Measurements from ENCODE around the gene ATP2B2. TPM values are rescaled to one million over a fixed set of nuclear protein-coding genes. Genes with fewer than 3 reads are reported as not detected.

ATP2B2 gene
- total RNA-seq, 4 donors from 2014 or later: 0.11 to 0.42 (median 0.15) TPM; not detected in 1

DNA sequence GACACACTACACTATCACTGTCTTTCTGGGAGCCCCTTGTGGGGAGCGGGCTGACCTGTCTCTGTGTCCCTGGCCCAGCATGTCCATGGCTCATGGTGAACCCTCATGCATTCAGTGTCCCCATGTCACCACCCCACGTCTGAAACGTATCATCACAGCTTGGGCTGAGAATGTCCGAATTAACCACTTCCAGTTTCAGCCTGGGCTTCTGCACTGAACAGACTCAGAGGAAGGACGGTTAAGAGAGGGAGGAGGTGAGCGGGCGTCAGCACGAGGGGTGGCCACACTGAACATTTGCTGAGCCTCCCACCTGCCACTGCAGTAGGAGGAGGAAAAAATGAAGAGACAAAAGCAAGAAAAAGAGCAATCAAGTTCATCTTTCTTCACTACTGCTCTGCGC lies 30.5 kb downstream of the ATP2B2 start:
- no peaks in the 10 kb centered on the region for H3K27me3 ChIP-seq
- no peaks in the 10 kb centered on the region for H3K4me1 ChIP-seq
- intact Hi-C loops (cut with DNase I): no loop called here
- no peaks in the 10 kb centered on the region for H3K36me3 ChIP-seq
- 60 to 62% methylated on average over 9 of the region's 9 CpGs for WGBS, 2 donors
- no peak overlapping the region for H3K4me3 ChIP-seq (replicated peaks in 1 of 3)
- DNase-seq: no peak
- H3K9me3 ChIP-seq: no peaks in the 10 kb centered on the region
- no peak for TF ChIP-seq POLR2A (IDR thresholded peaks at IDR 0.05)
- TF ChIP-seq, protein P1, sequence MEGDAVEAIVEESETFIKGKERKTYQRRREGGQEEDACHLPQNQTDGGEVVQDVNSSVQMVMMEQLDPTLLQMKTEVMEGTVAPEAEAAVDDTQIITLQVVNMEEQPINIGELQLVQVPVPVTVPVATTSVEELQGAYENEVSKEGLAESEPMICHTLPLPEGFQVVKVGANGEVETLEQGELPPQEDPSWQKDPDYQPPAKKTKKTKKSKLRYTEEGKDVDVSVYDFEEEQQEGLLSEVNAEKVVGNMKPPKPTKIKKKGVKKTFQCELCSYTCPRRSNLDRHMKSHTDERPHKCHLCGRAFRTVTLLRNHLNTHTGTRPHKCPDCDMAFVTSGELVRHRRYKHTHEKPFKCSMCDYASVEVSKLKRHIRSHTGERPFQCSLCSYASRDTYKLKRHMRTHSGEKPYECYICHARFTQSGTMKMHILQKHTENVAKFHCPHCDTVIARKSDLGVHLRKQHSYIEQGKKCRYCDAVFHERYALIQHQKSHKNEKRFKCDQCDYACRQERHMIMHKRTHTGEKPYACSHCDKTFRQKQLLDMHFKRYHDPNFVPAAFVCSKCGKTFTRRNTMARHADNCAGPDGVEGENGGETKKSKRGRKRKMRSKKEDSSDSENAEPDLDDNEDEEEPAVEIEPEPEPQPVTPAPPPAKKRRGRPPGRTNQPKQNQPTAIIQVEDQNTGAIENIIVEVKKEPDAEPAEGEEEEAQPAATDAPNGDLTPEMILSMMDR (IDR thresholded peaks at IDR 0.05): no peak
- no peak overlapping the region for H3K27ac ChIP-seq

DNA sequence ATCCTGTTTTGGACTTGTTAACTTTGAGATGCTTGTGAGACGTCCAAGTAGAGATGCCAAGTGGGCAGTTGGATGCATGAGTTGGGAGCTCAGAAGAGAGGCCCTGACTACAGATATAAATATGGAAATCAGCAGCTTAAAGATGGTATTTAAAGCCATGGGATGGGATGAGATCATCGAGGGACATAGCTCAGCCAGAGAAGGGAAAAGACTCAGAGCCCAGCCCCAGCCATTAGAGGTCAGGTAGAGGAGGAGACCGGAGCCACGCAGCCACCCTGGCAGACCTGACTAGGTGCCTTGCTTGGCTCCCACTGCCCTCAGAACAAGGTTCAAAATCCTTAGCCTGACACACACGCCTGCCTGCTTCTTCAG lies 31.1 kb downstream of the ATP2B2 start:
- TF ChIP-seq POLR2A (IDR thresholded peaks at IDR 0.05): no peak
- TF ChIP-seq, protein P1 (IDR thresholded peaks at IDR 0.05): no peak
- Histone ChIP-seq H3K36me3 (no peaks in the 10 kb centered on the region), H3K9me3 (no peaks in the 10 kb centered on the region), H3K4me3 (replicated peaks in 1 of 3) (no peak overlapping the region), H3K27me3 (no peaks in the 10 kb centered on the region), H3K4me1 (no peaks in the 10 kb centered on the region), H3K27ac (no peak overlapping the region)
- WGBS, 2 donors: 78 to 79% methylated on average over 5 of the region's 5 CpGs
- no peak for DNase-seq
- intact Hi-C loops (cut with DNase I): no loop called here

DNA sequence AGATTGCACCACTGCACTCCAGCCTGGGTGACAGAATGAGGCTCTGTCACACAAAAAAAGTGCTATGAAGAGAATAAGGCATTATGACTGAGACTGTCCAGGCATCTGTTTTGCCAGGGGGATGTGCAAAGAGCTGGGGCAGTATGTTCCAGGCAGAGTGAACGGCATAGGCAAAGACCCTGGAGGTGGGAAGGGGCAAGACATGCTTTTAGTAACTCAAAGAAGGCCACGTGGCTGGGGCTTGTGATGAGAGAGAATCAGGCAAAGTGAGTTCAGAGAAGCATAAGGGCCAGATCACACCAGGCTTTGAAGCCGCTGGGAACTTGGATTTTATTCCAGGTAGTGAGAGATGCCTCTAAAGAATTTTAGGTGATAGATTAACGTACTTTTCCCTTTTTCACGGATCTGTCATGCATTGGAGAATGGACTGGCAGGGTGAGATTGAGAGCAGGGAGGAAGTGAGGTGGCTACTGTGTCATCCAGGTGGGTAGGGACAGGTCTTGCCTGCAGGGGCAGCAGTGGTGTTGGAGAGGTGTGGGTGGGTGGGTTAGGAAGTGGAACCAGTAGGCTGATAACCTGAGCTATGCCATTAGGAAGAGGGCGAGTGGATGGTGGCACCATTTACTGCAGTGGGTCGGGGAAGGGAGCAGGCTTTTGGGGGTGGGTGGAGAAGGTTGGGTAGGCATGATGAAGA lies 31.7 kb downstream of the ATP2B2 start:
- Histone ChIP-seq H3K27me3 (no peaks in the 10 kb centered on the region), H3K4me1 (no peaks in the 10 kb centered on the region), H3K27ac (no peak overlapping the region), H3K9me3 (no peaks in the 10 kb centered on the region), H3K36me3 (no peaks in the 10 kb centered on the region), H3K4me3 (replicated peaks in 1 of 3) (no peak overlapping the region)
- DNase-seq: no peak
- WGBS, 2 donors: 71 to 77% methylated on average over 7 of the region's 7 CpGs
- intact Hi-C loops (cut with DNase I): no loop called here
- no peak for TF ChIP-seq POLR2A (IDR thresholded peaks at IDR 0.05)
- TF ChIP-seq, protein P1 (IDR thresholded peaks at IDR 0.05): no peak

DNA sequence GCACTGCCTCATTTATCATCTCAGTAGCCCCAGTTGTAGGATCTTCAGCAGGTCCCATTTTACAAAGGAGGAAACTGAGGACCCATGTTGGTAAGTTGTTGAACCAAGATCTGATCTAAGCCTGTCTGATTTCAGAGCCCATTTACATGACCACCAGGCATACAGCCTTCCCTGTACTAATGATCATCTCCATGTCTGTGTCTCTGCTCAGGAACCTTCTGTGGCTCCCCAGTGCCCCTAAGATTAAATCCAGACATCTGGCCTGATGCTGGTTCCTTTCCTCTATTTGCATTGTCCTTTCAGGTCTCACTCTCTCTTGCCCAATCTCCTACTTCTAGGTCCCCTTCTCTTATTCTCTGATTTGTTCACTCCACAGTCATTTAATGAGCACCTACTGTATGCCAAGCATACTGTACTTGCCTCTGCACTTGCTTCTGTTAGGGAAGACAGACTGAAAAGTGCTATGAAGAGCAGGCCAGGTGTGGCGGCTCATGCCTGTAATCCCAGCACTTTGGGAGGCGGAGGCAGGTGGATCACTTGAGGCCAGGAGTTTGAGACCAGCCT lies 32.4 kb downstream of the ATP2B2 start:
- H3K9me3 ChIP-seq: no peaks in the 10 kb centered on the region
- intact Hi-C loops (cut with DNase I): no loop called here
- no peak overlapping the region for H3K27ac ChIP-seq
- no peaks in the 10 kb centered on the region for H3K36me3 ChIP-seq
- no peak for TF ChIP-seq POLR2A (IDR thresholded peaks at IDR 0.05)
- TF ChIP-seq, protein P1 (IDR thresholded peaks at IDR 0.05): no peak
- no peak overlapping the region for H3K4me3 ChIP-seq (replicated peaks in 1 of 3)
- 95 to 100% methylated on average over 2 of the region's 2 CpGs for WGBS, 2 donors
- no peak for DNase-seq
- H3K27me3 ChIP-seq: no peaks in the 10 kb centered on the region
- no peaks in the 10 kb centered on the region for H3K4me1 ChIP-seq

DNA sequence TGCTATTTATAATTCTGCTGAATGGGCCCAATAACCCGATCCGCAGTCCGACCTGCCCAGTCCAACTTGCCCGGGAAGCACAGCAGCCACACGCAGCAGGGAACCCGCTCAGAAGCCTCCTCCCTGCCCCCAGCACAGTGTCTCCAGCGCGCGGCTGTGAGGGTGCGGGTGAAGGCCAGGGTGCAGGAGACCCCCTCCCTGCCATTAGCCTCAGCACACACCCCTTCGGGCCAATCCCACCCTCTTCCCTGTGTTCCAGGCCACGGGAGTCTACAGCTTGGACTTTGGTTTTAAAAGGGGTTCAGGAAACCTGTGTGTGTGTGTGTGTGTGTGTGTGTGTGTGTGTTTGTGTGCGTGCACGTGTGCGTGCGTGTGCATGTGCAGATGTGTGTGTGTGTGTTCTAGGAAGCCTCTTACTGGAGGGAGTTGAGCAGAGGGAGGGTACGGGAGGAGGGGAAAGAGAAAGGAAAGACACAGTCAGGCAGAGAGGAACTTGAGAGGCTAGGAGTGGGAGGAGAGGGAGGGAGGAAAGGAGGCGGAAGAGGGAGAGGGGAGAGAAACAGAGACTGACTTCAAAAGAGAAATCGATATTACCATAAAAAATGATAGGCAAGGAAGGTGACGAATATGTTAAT lies 34.2 kb downstream of the ATP2B2 start:
- intact Hi-C loops (cut with DNase I): no loop called here
- DNase-seq: no peak
- Histone ChIP-seq H3K27me3 (no peaks in the 10 kb centered on the region), H3K27ac (no peak overlapping the region), H3K36me3 (no peaks in the 10 kb centered on the region), H3K9me3 (no peaks in the 10 kb centered on the region), H3K4me3 (replicated peaks in 1 of 3) (no peak overlapping the region), H3K4me1 (no peaks in the 10 kb centered on the region)
- TF ChIP-seq POLR2A (IDR thresholded peaks at IDR 0.05): no peak
- TF ChIP-seq, protein P1 (IDR thresholded peaks at IDR 0.05): no peak
- 12 to 14% methylated on average over 10 to 19 of the region's 20 CpGs for WGBS, 2 donors

Data from thyroid gland (tissue), 4 donors.